Trophoblast cell (in vitro differentiated cells and primary cell): Measurements from ENCODE around the gene GAB2.

Experiments used
- DNase-seq, 2 donors: peaks; one replicate each; pipeline ENCODE4 v3.0.0-alpha.2; 2016
- H2AFZ ChIP-seq: 2 replicates; pipeline ENCODE4 v1.6.1; 2013; ENCODE audit warnings: low read length, moderate library complexity, mild to moderate bottlenecking; ENCODE audit not compliant: insufficient read depth, poor library complexity
- H2AK5ac ChIP-seq: 2 replicates; pipeline ENCODE4 v1.6.1; 2013; ENCODE audit warnings: mild to moderate bottlenecking, low read length
- H2BK120ac ChIP-seq: 2 replicates; pipeline ENCODE4 v1.6.1; 2013; ENCODE audit warnings: low read length, mild to moderate bottlenecking, moderate library complexity; ENCODE audit not compliant: insufficient read depth, poor library complexity
- H2BK12ac ChIP-seq: 2 replicates; pipeline ENCODE4 v1.6.1; 2013; ENCODE audit warnings: mild to moderate bottlenecking, low read length, moderate library complexity
- H2BK5ac ChIP-seq: 2 replicates; pipeline ENCODE4 v1.6.1; 2013; ENCODE audit warnings: low read length, low read depth, moderate library complexity, mild to moderate bottlenecking; ENCODE audit not compliant: poor library complexity
- H3K14ac ChIP-seq: 2 replicates; pipeline ENCODE4 v1.6.1; 2013; ENCODE audit warnings: mild to moderate bottlenecking, low read length
- H3K18ac ChIP-seq: 2 replicates; pipeline ENCODE4 v1.6.1; 2013; ENCODE audit warnings: mild to moderate bottlenecking, low read length
- H3K23ac ChIP-seq: 2 replicates; pipeline ENCODE4 v1.6.1; 2013; ENCODE audit warnings: low read length
- H3K27ac ChIP-seq: 2 replicates; pipeline ENCODE4 v1.5.1; 2013; ENCODE audit warnings: low read depth, mild to moderate bottlenecking, inconsistent platforms, low read length, moderate library complexity
- H3K27me3 ChIP-seq: 2 replicates; pipeline ENCODE4 v1.6.1; 2013; ENCODE audit warnings: inconsistent platforms, mild to moderate bottlenecking, low read length, moderate library complexity; ENCODE audit not compliant: insufficient read depth
- H3K36me3 ChIP-seq, 2 experiments: 1 replicate in 1 of 2; 2 replicates in 1 of 2; pipeline ENCODE4 v1.6.1; 2013; ENCODE audit warnings: low read length in 2 of 2, mild to moderate bottlenecking in 2 of 2, moderate library complexity in 1 of 2; ENCODE audit not compliant: insufficient read depth in 2 of 2, control insufficient read depth in 1 of 2
- H3K4ac ChIP-seq: 2 replicates; pipeline ENCODE4 v1.6.1; 2013; ENCODE audit warnings: low read depth, mild to moderate bottlenecking, low read length, moderate library complexity
- H3K4me1 ChIP-seq, 2 experiments: 1 replicate in 1 of 2; 2 replicates in 1 of 2; pipeline ENCODE4 v1.6.1; 2013; ENCODE audit warnings: low read length in 2 of 2, mild to moderate bottlenecking in 2 of 2, moderate library complexity in 1 of 2; ENCODE audit not compliant: insufficient read depth in 2 of 2, control insufficient read depth in 1 of 2
- H3K4me2 ChIP-seq: 2 replicates; pipeline ENCODE4 v1.6.1; 2013; ENCODE audit warnings: inconsistent platforms, mild to moderate bottlenecking, low read length, moderate library complexity
- H3K4me3 ChIP-seq: 2 replicates; pipeline ENCODE4 v1.5.1; 2013; ENCODE audit warnings: mild to moderate bottlenecking, low read depth, low read length, inconsistent platforms
- H3K79me1 ChIP-seq: one replicate; pipeline ENCODE4 v1.6.1; 2013; ENCODE audit warnings: low read length
- H3K79me2 ChIP-seq: 2 replicates; pipeline ENCODE4 v1.6.1; 2013; ENCODE audit warnings: low read length, mild to moderate bottlenecking; ENCODE audit not compliant: control insufficient read depth, insufficient read depth, poor library complexity
- H3K9ac ChIP-seq: 2 replicates; pipeline ENCODE4 v1.6.1; 2013; ENCODE audit warnings: mild to moderate bottlenecking, low read length
- H3K9me3 ChIP-seq: 2 replicates; pipeline ENCODE4 v1.6.1; 2013; ENCODE audit warnings: low read depth, mild to moderate bottlenecking, control low read depth, inconsistent platforms, low read length; ENCODE audit not compliant: insufficient read depth
- H4K12ac ChIP-seq: 2 replicates; pipeline ENCODE4 v1.6.1; 2013; ENCODE audit warnings: low read depth, mild to moderate bottlenecking, low read length, moderate library complexity
- H4K8ac ChIP-seq: 2 replicates; pipeline ENCODE4 v1.6.1; 2013; ENCODE audit warnings: low read depth, mild to moderate bottlenecking, low read length, moderate library complexity
- H4K91ac ChIP-seq: one replicate; pipeline ENCODE4 v1.6.1; 2013; ENCODE audit warnings: low read depth, mild to moderate bottlenecking, low read length, moderate library complexity
- WGBS: extraction: QIAGEN DNeasy Blood & Tissue Kit; methylation state at CpG from one replicate; pipeline ENCODE4 v1.1.7; 2013; ENCODE audit warnings: missing lambda C conversion rate; ENCODE audit not compliant: insufficient read length, insufficient coverage; ENCODE audit errors: extremely low coverage; 5-methylcytosine and 5-hydroxymethylcytosine counted together

GAB2 gene

GRCh38 chr11:78444726-78445125 is 27.1 kb upstream of the GAB2 start:
- Histone ChIP-seq H2BK5ac (no peak overlapping the region), H2AFZ (no peak overlapping the region), H2AK5ac (no peak overlapping the region), H3K4me3 (no peak overlapping the region), H3K4me1 (no peaks in the 10 kb centered on the region), H3K79me2 (no peaks in the 10 kb centered on the region), H3K18ac (no peak overlapping the region), H3K27me3 (no peaks in the 10 kb centered on the region), H3K27ac (no peak overlapping the region), H2BK12ac (no peak overlapping the region), H2BK120ac (no peak overlapping the region), H4K8ac (no peak overlapping the region), H3K9ac (no peak overlapping the region), H4K91ac (no peak overlapping the region), H4K12ac (no peak overlapping the region), H3K4me2 (no peak overlapping the region), H3K9me3 (no peaks in the 10 kb centered on the region), H3K36me3 (peaks cover 0 to 2% of the 10 kb centered on the region in 2 experiments), H3K79me1 (no peaks in the 10 kb centered on the region), H3K23ac (no peak overlapping the region), H3K14ac (no peak overlapping the region), H3K4ac (no peak overlapping the region)
- DNase-seq: peak in 1 of 2 donors; percentile 80
- WGBS: no CpG with 5 or more reads among the region's 1 CpG

GRCh38 chr11:78441956-78442355 is 24.3 kb upstream of the GAB2 start:
- H3K36me3 ChIP-seq: peaks cover 2% of the 10 kb centered on the region in 2 experiments
- no peak overlapping the region for H4K12ac ChIP-seq
- H3K4ac ChIP-seq: no peak overlapping the region
- H3K27me3 ChIP-seq: no peaks in the 10 kb centered on the region
- H2BK120ac ChIP-seq: no peak overlapping the region
- H2BK5ac ChIP-seq: no peak overlapping the region
- H2AFZ ChIP-seq: no peak overlapping the region
- no peak overlapping the region for H2BK12ac ChIP-seq
- no peak overlapping the region for H3K23ac ChIP-seq
- H2AK5ac ChIP-seq: no peak overlapping the region
- H3K14ac ChIP-seq: no peak overlapping the region
- no peak overlapping the region for H3K27ac ChIP-seq
- no peak overlapping the region for H3K18ac ChIP-seq
- no peak overlapping the region for H3K4me3 ChIP-seq
- H3K79me2 ChIP-seq: no peaks in the 10 kb centered on the region
- H3K9ac ChIP-seq: no peak overlapping the region
- H3K4me2 ChIP-seq: no peak overlapping the region
- H3K79me1 ChIP-seq: peaks cover 2% of the 10 kb centered on the region
- no peak overlapping the region for H4K8ac ChIP-seq
- H4K91ac ChIP-seq: no peak overlapping the region
- DNase-seq: no peak
- no CpG with 5 or more reads among the region's 4 CpGs for WGBS
- no peaks in the 10 kb centered on the region for H3K9me3 ChIP-seq
- H3K4me1 ChIP-seq: peaks cover 0 to 2% of the 10 kb centered on the region in 2 experiments

GRCh38 chr11:78438298-78438975 is 20.8 kb upstream of the GAB2 start:
- Histone ChIP-seq H2BK120ac (no peak overlapping the region), H3K18ac (no peak overlapping the region), H2BK5ac (no peak overlapping the region), H2AK5ac (no peak overlapping the region), H3K36me3 (peaks cover 1 to 2% of the 10 kb centered on the region in 2 experiments), H2AFZ (no peak overlapping the region), H3K14ac (no peak overlapping the region), H3K4me1 (peaks cover 0 to 2% of the 10 kb centered on the region in 2 experiments), H3K27ac (no peak overlapping the region), H3K9ac (no peak overlapping the region), H4K12ac (no peak overlapping the region), H3K4me3 (no peak overlapping the region), H2BK12ac (no peak overlapping the region), H3K27me3 (no peaks in the 10 kb centered on the region), H4K91ac (no peak overlapping the region), H3K9me3 (no peaks in the 10 kb centered on the region), H3K4me2 (no peak overlapping the region), H3K4ac (no peak overlapping the region), H3K79me2 (no peaks in the 10 kb centered on the region), H4K8ac (no peak overlapping the region), H3K23ac (no peak overlapping the region), H3K79me1 (peaks cover 2% of the 10 kb centered on the region)
- 100% methylated on average over 1 of the region's 5 CpGs for WGBS
- no peak for DNase-seq

GRCh38 chr11:78432956-78433355 is 15.3 kb upstream of the GAB2 start:
- no peaks in the 10 kb centered on the region for H3K27me3 ChIP-seq
- H3K4ac ChIP-seq: no peak overlapping the region
- H4K12ac ChIP-seq: no peak overlapping the region
- no peak overlapping the region for H3K9ac ChIP-seq
- no peak overlapping the region for H2AFZ ChIP-seq
- H2BK12ac ChIP-seq: no peak overlapping the region
- peaks cover 7 to 9% of the 10 kb centered on the region in 2 experiments for H3K4me1 ChIP-seq
- H2AK5ac ChIP-seq: no peak overlapping the region
- H2BK120ac ChIP-seq: no peak overlapping the region
- no peak overlapping the region for H4K8ac ChIP-seq
- H3K14ac ChIP-seq: no peak overlapping the region
- no peaks in the 10 kb centered on the region for H3K9me3 ChIP-seq
- H3K18ac ChIP-seq: no peak overlapping the region
- peak overlapping the region; percentile 86 for H3K27ac ChIP-seq
- H2BK5ac ChIP-seq: no peak overlapping the region
- no peak overlapping the region for H3K23ac ChIP-seq
- H4K91ac ChIP-seq: no peak overlapping the region
- H3K4me3 ChIP-seq: no peak overlapping the region
- H3K4me2 ChIP-seq: no peak overlapping the region
- H3K79me1 ChIP-seq: peaks cover 14% of the 10 kb centered on the region
- DNase-seq: peak in 1 of 2 donors; percentile 56
- peaks cover 2% of the 10 kb centered on the region for H3K79me2 ChIP-seq
- no CpG with 5 or more reads among the region's 1 CpG for WGBS
- no peaks in the 10 kb centered on the region for H3K36me3 ChIP-seq
